Limb (tissue), 2 donors: ENCODE measurements around the gene SPSB2.

Source experiments
- DNase-seq, 2 donors: peaks; one replicate each; pipeline ENCODE4 v3.0.0-alpha.2; 2016; ENCODE audit errors: extremely low spot score in 2 of 2

SPSB2 gene

GRCh38 chr12:6821591-6822425 lies 51.3 kb downstream of the SPSB2 start, which contains the start of gene GPR162:
TSS of gene GPR162 (plus strand) at chr12:6821821. CDS start at chr12:6823899, 2,078 bp downstream.
- peak; percentile 75 to 89 for DNase-seq
